Vagina (tissue), 2 donors: Measurements from ENCODE around the gene MASP1.

Source experiments
- POLR2AphosphoS5 ChIP-seq, 2 donors: sonication (generic); formaldehyde crosslinking; IDR thresholded peaks; one replicate each; pipeline ENCODE4 v1.9.0; 2017; ENCODE audit warnings: antibody characterized with exemption in 2 of 2, mild to moderate bottlenecking in 2 of 2, low read depth in 1 of 2; ENCODE audit not compliant: insufficient read depth in 1 of 2
- TF ChIP-seq, protein P1 (sequence below), 3 experiments: fragments of 450-650 bp in 2 of 3; fragments of 200-600 bp in 1 of 3; sonication (generic) in 1 of 3; IDR thresholded peaks; one replicate each; pipeline ENCODE4 v1.5.1; 2017 to 2019; ENCODE audit warnings: antibody characterized with exemption in 3 of 3, mild to moderate bottlenecking in 2 of 3, moderate library complexity in 2 of 3

DNA sequence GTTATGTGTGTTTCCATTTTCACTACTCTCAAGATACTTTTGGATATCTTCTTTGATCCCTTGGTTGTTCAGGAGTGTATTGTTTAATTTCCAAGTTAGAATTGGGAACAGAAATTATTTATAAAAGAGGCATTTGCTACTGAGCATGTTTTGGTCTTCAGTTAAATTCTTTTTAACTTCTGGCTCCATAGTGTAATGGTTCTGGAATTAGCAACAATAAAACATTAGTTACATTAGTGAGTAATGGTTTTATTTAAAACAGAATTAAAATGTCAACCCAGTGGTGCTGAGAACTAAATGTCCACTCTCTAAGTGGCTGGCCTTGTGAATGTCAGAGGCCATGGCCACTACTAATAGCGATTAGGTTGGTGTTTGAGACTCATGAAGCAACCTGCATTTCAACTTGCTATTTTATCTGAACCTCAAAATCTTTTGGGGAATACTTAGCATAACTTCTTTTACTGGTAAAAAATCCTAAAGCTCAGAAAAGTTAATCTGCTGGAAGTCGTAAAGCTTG is 19.5 kb upstream of the MASP1 start:
- TF ChIP-seq, protein P1, sequence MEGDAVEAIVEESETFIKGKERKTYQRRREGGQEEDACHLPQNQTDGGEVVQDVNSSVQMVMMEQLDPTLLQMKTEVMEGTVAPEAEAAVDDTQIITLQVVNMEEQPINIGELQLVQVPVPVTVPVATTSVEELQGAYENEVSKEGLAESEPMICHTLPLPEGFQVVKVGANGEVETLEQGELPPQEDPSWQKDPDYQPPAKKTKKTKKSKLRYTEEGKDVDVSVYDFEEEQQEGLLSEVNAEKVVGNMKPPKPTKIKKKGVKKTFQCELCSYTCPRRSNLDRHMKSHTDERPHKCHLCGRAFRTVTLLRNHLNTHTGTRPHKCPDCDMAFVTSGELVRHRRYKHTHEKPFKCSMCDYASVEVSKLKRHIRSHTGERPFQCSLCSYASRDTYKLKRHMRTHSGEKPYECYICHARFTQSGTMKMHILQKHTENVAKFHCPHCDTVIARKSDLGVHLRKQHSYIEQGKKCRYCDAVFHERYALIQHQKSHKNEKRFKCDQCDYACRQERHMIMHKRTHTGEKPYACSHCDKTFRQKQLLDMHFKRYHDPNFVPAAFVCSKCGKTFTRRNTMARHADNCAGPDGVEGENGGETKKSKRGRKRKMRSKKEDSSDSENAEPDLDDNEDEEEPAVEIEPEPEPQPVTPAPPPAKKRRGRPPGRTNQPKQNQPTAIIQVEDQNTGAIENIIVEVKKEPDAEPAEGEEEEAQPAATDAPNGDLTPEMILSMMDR (IDR thresholded peaks at IDR 0.05), result no peak
- TF ChIP-seq POLR2AphosphoS5 (IDR thresholded peaks at IDR 0.05; ENCODE audit: insufficient read depth in 1 of 2, low read depth in 1 of 2), result peak in 1 of 2 donors; percentile 42
